MCF 10A (cell line): Measurements from ENCODE around the gene COX20. TPM values are rescaled to one million over a fixed set of nuclear protein-coding genes. Genes with fewer than 3 reads are reported as not detected.

ENCODE experiments used
- BruUV-seq: library from RNA; stranded (reverse); fragments of 400-500 nt; replicated peaks from 2 replicates; lab custom pipeline; 2021; lab: Mats Ljungman, UMichigan
- CTCF ChIA-PET: fragments of 300-600 bp; sonication (Branson Sonifier 250); formaldehyde crosslinking; extraction: SDS; loops from one replicate; lab custom pipeline; 2021; ENCODE audit warnings: antibody characterized with exemption, inconsistent platforms; lab: Yijun Ruan, JAX
- POLR2A ChIA-PET: fragments of 300-600, 350-650 bp; sonication (Branson Sonifier 250); formaldehyde crosslinking; extraction: SDS; loops from one replicate; lab custom pipeline; 2020; ENCODE audit warnings: antibody characterized with exemption, inconsistent platforms; lab: Yijun Ruan, JAX
- DNase-seq: peaks from one replicate; pipeline ENCODE4 v3.0.0-alpha.2; 2018; ENCODE audit not compliant: unreplicated experiment
- H3K27ac Mint-ChIP-seq: one replicate; pipeline ENCODE4 v1.8.0; 2022; ENCODE audit warnings: mild to moderate bottlenecking, low read depth, mixed read lengths; ENCODE audit not compliant: unreplicated experiment
- H3K27me3 Mint-ChIP-seq: one replicate; pipeline ENCODE4 v1.8.0; 2022; ENCODE audit warnings: mixed read lengths; ENCODE audit not compliant: insufficient read depth, unreplicated experiment
- H3K36me3 Mint-ChIP-seq: one replicate; pipeline ENCODE4 v1.8.0; 2022; ENCODE audit warnings: mild to moderate bottlenecking, moderate library complexity, mixed read lengths; ENCODE audit not compliant: insufficient read depth, unreplicated experiment
- H3K4me1 Mint-ChIP-seq: one replicate; pipeline ENCODE4 v1.8.0; 2022; ENCODE audit warnings: mixed read lengths; ENCODE audit not compliant: insufficient read depth, unreplicated experiment
- H3K4me3 Mint-ChIP-seq: one replicate; pipeline ENCODE4 v1.8.0; 2022; ENCODE audit warnings: mild to moderate bottlenecking, moderate library complexity, mixed read lengths; ENCODE audit not compliant: unreplicated experiment
- H3K9me3 Mint-ChIP-seq: one replicate; pipeline ENCODE4 v1.8.0; 2022; ENCODE audit warnings: mixed read lengths; ENCODE audit not compliant: unreplicated experiment
- intact Hi-C: fragments of 100-400 bp; cut with micrococcal nuclease; formaldehyde crosslinking; loops from 2 replicates; pipeline ENCODE4 v1.14.1; 2022
- total RNA-seq: library from RNA; stranded (reverse); gene quantifications from 2 replicates; pipeline ENCODE4 v1.2.3, GENCODE V29; 2022
- TF ChIP-seq, protein P1 (sequence below): fragments of 200-600 bp; IDR thresholded peaks from one replicate; pipeline ENCODE4 v1.8.0; 2022; ENCODE audit warnings: antibody characterized with exemption, mild to moderate bottlenecking; ENCODE audit not compliant: unreplicated experiment

COX20 gene
- total RNA-seq, 1 experiment from 2014 or later: 44.6 TPM

- ChIA-PET POLR2A (interaction anchor here (0.6 to 25.5 kb wide), 7 partner anchors 4 to 400 kb away, joined by 3 to 1456 read pairs (median 5); partner anchors contain the start of genes COX20 and HNRNPU), CTCF (interaction anchor here (0.5 to 4.6 kb wide), 9 partner anchors 9 to 194 kb away, joined by 3 to 31 read pairs (median 4); partner anchors contain the start of gene HNRNPU)
- Mint-ChIP-seq H3K4me3 (no peak overlapping the region), H3K9me3 (no peaks in the 10 kb centered on the region), H3K36me3 (peaks cover 100% of the 10 kb centered on the region), H3K4me1 (peaks cover 11% of the 10 kb centered on the region), H3K27me3 (no peaks in the 10 kb centered on the region), H3K27ac (peak overlapping the region; percentile 68)
- TF ChIP-seq, protein P1, sequence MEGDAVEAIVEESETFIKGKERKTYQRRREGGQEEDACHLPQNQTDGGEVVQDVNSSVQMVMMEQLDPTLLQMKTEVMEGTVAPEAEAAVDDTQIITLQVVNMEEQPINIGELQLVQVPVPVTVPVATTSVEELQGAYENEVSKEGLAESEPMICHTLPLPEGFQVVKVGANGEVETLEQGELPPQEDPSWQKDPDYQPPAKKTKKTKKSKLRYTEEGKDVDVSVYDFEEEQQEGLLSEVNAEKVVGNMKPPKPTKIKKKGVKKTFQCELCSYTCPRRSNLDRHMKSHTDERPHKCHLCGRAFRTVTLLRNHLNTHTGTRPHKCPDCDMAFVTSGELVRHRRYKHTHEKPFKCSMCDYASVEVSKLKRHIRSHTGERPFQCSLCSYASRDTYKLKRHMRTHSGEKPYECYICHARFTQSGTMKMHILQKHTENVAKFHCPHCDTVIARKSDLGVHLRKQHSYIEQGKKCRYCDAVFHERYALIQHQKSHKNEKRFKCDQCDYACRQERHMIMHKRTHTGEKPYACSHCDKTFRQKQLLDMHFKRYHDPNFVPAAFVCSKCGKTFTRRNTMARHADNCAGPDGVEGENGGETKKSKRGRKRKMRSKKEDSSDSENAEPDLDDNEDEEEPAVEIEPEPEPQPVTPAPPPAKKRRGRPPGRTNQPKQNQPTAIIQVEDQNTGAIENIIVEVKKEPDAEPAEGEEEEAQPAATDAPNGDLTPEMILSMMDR: no peak
- no TSS peak for BruUV-seq
- DNase-seq: no peak
- intact Hi-C loops: no loop called here
Observed at GRCh38 chr1:244850099-244850852, 14.8 kb downstream of the COX20 start.

DNA sequence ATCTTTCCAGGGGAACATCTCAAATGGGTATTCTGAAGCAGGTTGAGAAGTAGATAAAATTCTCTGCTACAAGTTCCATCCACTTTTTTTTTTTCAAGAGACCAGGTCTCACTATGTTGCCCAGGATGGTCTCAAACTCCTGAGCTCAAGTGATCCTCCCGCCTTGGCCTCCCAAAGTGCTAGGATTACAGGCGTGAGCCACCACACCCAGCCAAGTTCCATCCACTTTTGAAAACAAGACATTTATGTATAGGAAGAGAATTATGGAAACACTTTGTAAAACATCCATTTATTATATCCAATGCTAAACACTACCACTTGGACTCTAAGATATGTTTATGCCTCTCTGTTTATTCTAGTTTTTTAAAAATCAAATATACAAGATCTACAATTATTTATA lies 15.4 kb downstream of the COX20 start:
- H3K4me3 Mint-ChIP-seq: no peak overlapping the region
- POLR2A ChIA-PET: interaction anchor here (1.0 to 25.5 kb wide), 5 partner anchors 4 to 401 kb away, joined by 4 to 1456 read pairs (median 719); partner anchors contain the start of genes COX20 and HNRNPU
- peaks cover 100% of the 10 kb centered on the region for H3K36me3 Mint-ChIP-seq
- no peak for DNase-seq
- peaks cover 17% of the 10 kb centered on the region for H3K4me1 Mint-ChIP-seq
- intact Hi-C loops: no loop called here
- no peaks in the 10 kb centered on the region for H3K9me3 Mint-ChIP-seq
- CTCF ChIA-PET: interaction anchor here (1.0 to 4.6 kb wide), 7 partner anchors 9 to 194 kb away, joined by 3 to 31 read pairs (median 7); partner anchors contain the start of gene HNRNPU
- TF ChIP-seq, protein P1: no peak
- H3K27me3 Mint-ChIP-seq: no peaks in the 10 kb centered on the region
- BruUV-seq: no TSS peak
- peak overlapping the region; percentile 68 for H3K27ac Mint-ChIP-seq

DNA sequence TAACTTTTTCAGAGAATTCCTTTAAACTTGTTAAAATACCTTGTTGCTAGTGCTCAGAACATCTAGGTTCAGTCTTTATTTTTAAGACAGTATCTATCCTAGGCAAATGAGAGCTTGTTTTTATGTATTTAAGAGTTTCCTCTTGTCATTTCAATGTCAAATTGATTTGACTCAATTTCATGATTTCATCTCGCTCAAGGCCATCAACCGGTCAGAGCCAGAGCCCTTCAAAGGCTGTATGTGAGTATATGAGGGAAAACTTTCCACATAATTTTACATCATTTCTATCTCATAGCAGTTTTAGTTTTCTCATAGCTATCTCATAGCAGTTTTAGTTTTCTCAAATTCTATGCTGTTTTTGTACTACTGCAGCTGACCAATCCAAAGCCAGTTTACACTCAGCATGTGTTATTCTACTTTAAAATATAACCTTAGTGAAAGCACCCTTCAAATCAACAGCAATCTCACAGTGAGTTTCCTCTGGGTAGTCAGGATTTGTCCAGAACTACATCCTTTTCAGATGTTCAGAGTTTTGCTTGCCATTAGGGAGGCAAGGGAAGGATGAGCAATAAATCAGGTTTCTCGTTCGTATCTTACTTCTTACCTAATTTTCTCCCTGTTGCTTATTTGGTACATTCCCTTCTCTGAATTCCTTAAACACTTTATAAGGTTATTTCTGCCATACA lies 16.2 kb downstream of the COX20 start:
- Mint-ChIP-seq H3K36me3 (peaks cover 100% of the 10 kb centered on the region), H3K27ac (peak overlapping the region; percentile 43), H3K4me3 (no peak overlapping the region), H3K27me3 (no peaks in the 10 kb centered on the region), H3K4me1 (peaks cover 25% of the 10 kb centered on the region), H3K9me3 (no peaks in the 10 kb centered on the region)
- POLR2A ChIA-PET: interaction anchor here (0.8 to 25.5 kb wide), 4 partner anchors 3 to 195 kb away, joined by 5 to 1456 read pairs (median 1088); partner anchors contain the start of genes COX20 and HNRNPU
- BruUV-seq: no TSS peak
- TF ChIP-seq, protein P1: no peak
- DNase-seq: no peak
- CTCF ChIA-PET: interaction anchor here (1.2 to 4.6 kb wide), 5 partner anchors 10 to 191 kb away, joined by 3 to 31 read pairs (median 7); partner anchors contain the start of gene HNRNPU
- intact Hi-C loops: no loop called here
